IgD-negative memory B cell (primary cell): ENCODE measurements around the gene EVI2A. TPM values are rescaled to one million over a fixed set of nuclear protein-coding genes. Genes with fewer than 3 reads are reported as not detected.

Experiments
- H3K27ac Mint-ChIP-seq, 3 donors: one replicate each; pipeline ENCODE4 v1.8.0; 2020 to 2022; ENCODE audit warnings: mild to moderate bottlenecking in 3 of 3, mixed read lengths in 3 of 3, moderate library complexity in 1 of 3
- H3K27me3 Mint-ChIP-seq: one replicate; pipeline ENCODE4 v1.8.0; 2021; ENCODE audit warnings: mixed read lengths
- H3K36me3 Mint-ChIP-seq: one replicate; pipeline ENCODE4 v1.8.0; 2020; ENCODE audit warnings: mild to moderate bottlenecking, mixed read lengths
- H3K4me1 Mint-ChIP-seq, 3 donors: one replicate each; pipeline ENCODE4 v1.8.0; 2020 to 2022; ENCODE audit warnings: mixed read lengths in 3 of 3, mild to moderate bottlenecking in 1 of 3
- H3K4me3 Mint-ChIP-seq, 4 donors: one replicate each; pipeline ENCODE4 v1.8.0; 2020 to 2022; ENCODE audit warnings: mild to moderate bottlenecking in 4 of 4, mixed read lengths in 4 of 4, moderate library complexity in 3 of 4
- H3K9me3 Mint-ChIP-seq, 3 donors: one replicate each; pipeline ENCODE4 v1.8.0; 2020 to 2021; ENCODE audit warnings: mixed read lengths in 3 of 3, mild to moderate bottlenecking in 1 of 3
- polyA plus RNA-seq: library from polyadenylated mRNA; unstranded; fragments of 300-500 nt; fragmentation: Illumina TruSeq; gene quantifications from one replicate; pipeline ENCODE4 v1.2.3, GENCODE V29; 2021

EVI2A gene
- polyA plus RNA-seq, 1 donor from 2014 or later = 30.2 TPM

- no peak overlapping the region for H3K27ac Mint-ChIP-seq
- H3K27me3 Mint-ChIP-seq = no peaks in the 10 kb centered on the region
- peaks cover 13% of the 10 kb centered on the region for H3K36me3 Mint-ChIP-seq
- no peaks in the 10 kb centered on the region for H3K4me1 Mint-ChIP-seq
- no peaks in the 10 kb centered on the region for H3K9me3 Mint-ChIP-seq
- H3K4me3 Mint-ChIP-seq = no peak overlapping the region
These were observed 48.6 kb downstream of the EVI2A start for GRCh38 chr17:31272803-31273202.

DNA sequence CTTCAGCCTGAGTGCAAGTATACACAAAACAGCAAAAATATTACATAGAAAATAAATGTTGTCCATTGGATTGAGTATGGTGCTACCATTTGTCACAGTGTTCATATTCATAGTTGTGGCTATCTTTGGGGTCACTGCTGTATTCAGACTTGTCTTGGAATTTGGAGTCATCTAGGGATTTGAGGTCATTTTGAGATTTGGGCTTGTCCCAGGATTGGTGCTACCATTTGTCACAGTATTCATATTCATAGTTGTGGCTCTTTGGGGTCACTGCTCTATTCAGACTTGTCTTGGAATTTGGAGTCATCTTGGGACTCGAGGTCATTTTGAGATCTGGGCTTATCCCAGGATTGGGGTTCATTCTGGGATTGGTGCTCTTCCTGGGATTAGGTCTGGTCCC lies 49.2 kb downstream of the EVI2A start:
- H3K27me3 Mint-ChIP-seq = no peaks in the 10 kb centered on the region
- no peaks in the 10 kb centered on the region for H3K9me3 Mint-ChIP-seq
- no peak overlapping the region for H3K27ac Mint-ChIP-seq
- peaks cover 10% of the 10 kb centered on the region for H3K36me3 Mint-ChIP-seq
- no peaks in the 10 kb centered on the region for H3K4me1 Mint-ChIP-seq
- no peak overlapping the region for H3K4me3 Mint-ChIP-seq

GRCh38 chr17:31269578-31269983 lies 51.8 kb downstream of the EVI2A start:
- peaks cover 5% of the 10 kb centered on the region for H3K36me3 Mint-ChIP-seq
- no peaks in the 10 kb centered on the region for H3K4me1 Mint-ChIP-seq
- H3K4me3 Mint-ChIP-seq = no peak overlapping the region
- H3K27me3 Mint-ChIP-seq = no peaks in the 10 kb centered on the region
- H3K9me3 Mint-ChIP-seq = no peaks in the 10 kb centered on the region
- no peak overlapping the region for H3K27ac Mint-ChIP-seq

- H3K9me3 Mint-ChIP-seq = no peaks in the 10 kb centered on the region
- no peaks in the 10 kb centered on the region for H3K4me1 Mint-ChIP-seq
- H3K4me3 Mint-ChIP-seq = no peak overlapping the region
- H3K27me3 Mint-ChIP-seq = no peaks in the 10 kb centered on the region
- H3K27ac Mint-ChIP-seq = no peak overlapping the region
- H3K36me3 Mint-ChIP-seq = peaks cover 5% of the 10 kb centered on the region
These were observed 52.3 kb downstream of the EVI2A start for GRCh38 chr17:31269036-31269577.

Other genes with a start within 250 kb of the EVI2A start
- 10.0 TPM for gene NF1, start 226.6 kb downstream of the EVI2A start, polyA plus RNA-seq
- not detected for gene OMG, start 24.4 kb downstream of the EVI2A start, polyA plus RNA-seq
- gene EVI2B, start 7.6 kb downstream of the EVI2A start, polyA plus RNA-seq = 192 TPM
- 21.0 TPM for gene RAB11FIP4, start 70.1 kb upstream of the EVI2A start, polyA plus RNA-seq